Measurements from ENCODE around the gene RPS2.

GRCh38 chr16:1982991-1983543 is 18.4 kb upstream of the RPS2 start:
- TF ChIP-seq POLR2A (IDR thresholded peaks at IDR 0.05; ENCODE audit: low read length) (no peak), GATA1 (IDR thresholded peaks at IDR 0.05; ENCODE audit: low read depth, low read length) (no peak)

Measured in erythroblast (primary cell).